Prostate gland (tissue), 2 donors: ENCODE measurements around the gene SSU72. TPM values are rescaled to one million over a fixed set of nuclear protein-coding genes. Genes with fewer than 3 reads are reported as not detected.
A peak's percentile ranks its signal among the peaks of the same experiment; 100 is the strongest.

Experiments used
- DNase-seq: peaks from one replicate; pipeline ENCODE4 v3.0.0-alpha.2; 2019; ENCODE audit warnings: low spot score
- H3K27ac ChIP-seq, 2 donors: fragments of 200-600 bp; sonication (generic); 2 replicates each; pipeline ENCODE4 v1.5.1; 2017 to 2019
- H3K27me3 ChIP-seq: fragments of 200-600 bp; sonication (generic); replicated peaks from 2 replicates; pipeline ENCODE4 v1.5.1; 2019; ENCODE audit not compliant: insufficient read depth
- H3K36me3 ChIP-seq, 2 donors: fragments of 200-600 bp; sonication (generic); 1 replicate in 1 of 2; 2 replicates in 1 of 2; pipeline versions ENCODE4 v1.5.1 to v1.8.1; 2017 to 2019
- H3K4me1 ChIP-seq: fragments of 200-600 bp; sonication (generic); replicated peaks from 2 replicates; pipeline ENCODE4 v1.5.1; 2019
- H3K4me3 ChIP-seq, 2 donors: fragments of 200-600 bp; sonication (generic); 2 replicates each; pipeline ENCODE4 v1.5.1; 2017 to 2019
- H3K9me3 ChIP-seq: fragments of 200-600 bp; sonication (generic); 2 replicates; pipeline ENCODE4 v1.5.1; 2017
- POLR2A ChIP-seq: fragments of 450-650 bp; IDR thresholded peaks from one replicate; pipeline ENCODE4 v1.6.1; 2016; ENCODE audit warnings: antibody characterized with exemption, mild to moderate bottlenecking
- POLR2AphosphoS5 ChIP-seq: sonication (generic); formaldehyde crosslinking; IDR thresholded peaks from one replicate; pipeline ENCODE4 v1.6.1; 2017; ENCODE audit warnings: antibody characterized with exemption
- WGBS: methylation state at CpG from one replicate; pipeline ENCODE4 v1.1.5; 2018; 5-methylcytosine and 5-hydroxymethylcytosine counted together
- intact Hi-C: fragments of 100-400 bp; cut with DNase I; formaldehyde crosslinking; loops from one replicate; pipeline ENCODE4 v1.14.2; 2022
- total RNA-seq, 2 donors: library from RNA; depleted of rRNA; stranded (reverse); fragments of >200 nt; gene quantifications; one replicate each; pipeline ENCODE4 v1.1.0, GENCODE V29; 2016
- TF ChIP-seq, protein P1 (sequence below), 4 experiments: fragments of 200-600 bp in 2 of 4; fragments of 450-650 bp in 2 of 4; sonication (generic) in 2 of 4; IDR thresholded peaks; 1 replicate in 3 of 4; 2 replicates in 1 of 4; pipeline ENCODE4 v1.5.1; 2016 to 2019; ENCODE audit warnings: antibody characterized with exemption in 4 of 4, mild to moderate bottlenecking in 2 of 4, moderate library complexity in 2 of 4

SSU72 gene
- total RNA-seq, 2 donors from 2014 or later: 173 to 203 TPM

DNA sequence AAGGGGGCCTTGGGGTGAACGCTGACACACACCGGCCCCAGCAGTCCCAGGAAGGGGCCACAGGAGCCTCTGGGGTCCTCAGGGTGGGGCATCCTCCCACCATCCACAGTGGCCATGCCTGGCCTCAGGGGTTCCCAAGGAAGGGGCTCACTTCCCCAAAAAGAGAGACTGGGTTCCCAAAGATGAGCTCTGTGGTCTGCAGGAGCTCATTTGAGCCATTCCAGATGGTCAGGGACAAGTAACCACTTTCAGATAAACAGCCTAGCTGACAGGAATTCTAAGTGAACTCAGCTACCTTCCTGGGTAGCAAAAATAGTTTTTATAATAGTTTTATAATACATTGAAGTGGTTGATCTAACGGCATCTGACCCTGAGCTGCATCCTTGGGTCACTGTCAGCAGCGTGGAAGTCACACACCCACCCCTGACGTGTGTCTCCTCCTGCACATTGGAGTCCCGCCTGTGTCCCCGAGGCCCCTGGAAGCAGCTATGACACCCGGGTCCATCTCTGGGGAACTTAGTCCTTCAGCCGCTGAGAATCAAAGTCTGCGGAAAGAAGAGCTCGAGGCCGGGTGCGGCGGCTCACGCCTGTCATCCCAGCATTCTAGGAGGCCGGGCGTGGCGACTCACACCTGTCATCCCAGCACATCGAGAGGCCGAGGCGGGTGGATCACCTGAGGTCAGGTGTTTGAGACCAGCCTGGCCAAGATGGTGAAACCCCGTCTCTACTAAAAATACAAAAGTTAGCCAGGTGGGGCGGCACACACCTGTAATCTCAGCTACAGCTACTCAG is 28.5 kb downstream of the SSU72 start:
- Histone ChIP-seq H3K36me3 (no peaks in the 10 kb centered on the region), H3K27me3 (no peaks in the 10 kb centered on the region), H3K27ac (no peak overlapping the region), H3K4me1 (no peaks in the 10 kb centered on the region), H3K4me3 (no peak overlapping the region), H3K9me3 (no peaks in the 10 kb centered on the region)
- WGBS: 89% methylated on average over 23 of the region's 23 CpGs
- no peak for DNase-seq
- TF ChIP-seq POLR2A (no peak), POLR2AphosphoS5 (no peak)
- TF ChIP-seq, protein P1, sequence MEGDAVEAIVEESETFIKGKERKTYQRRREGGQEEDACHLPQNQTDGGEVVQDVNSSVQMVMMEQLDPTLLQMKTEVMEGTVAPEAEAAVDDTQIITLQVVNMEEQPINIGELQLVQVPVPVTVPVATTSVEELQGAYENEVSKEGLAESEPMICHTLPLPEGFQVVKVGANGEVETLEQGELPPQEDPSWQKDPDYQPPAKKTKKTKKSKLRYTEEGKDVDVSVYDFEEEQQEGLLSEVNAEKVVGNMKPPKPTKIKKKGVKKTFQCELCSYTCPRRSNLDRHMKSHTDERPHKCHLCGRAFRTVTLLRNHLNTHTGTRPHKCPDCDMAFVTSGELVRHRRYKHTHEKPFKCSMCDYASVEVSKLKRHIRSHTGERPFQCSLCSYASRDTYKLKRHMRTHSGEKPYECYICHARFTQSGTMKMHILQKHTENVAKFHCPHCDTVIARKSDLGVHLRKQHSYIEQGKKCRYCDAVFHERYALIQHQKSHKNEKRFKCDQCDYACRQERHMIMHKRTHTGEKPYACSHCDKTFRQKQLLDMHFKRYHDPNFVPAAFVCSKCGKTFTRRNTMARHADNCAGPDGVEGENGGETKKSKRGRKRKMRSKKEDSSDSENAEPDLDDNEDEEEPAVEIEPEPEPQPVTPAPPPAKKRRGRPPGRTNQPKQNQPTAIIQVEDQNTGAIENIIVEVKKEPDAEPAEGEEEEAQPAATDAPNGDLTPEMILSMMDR (IDR thresholded peaks at IDR 0.05): no peak
- intact Hi-C loops: no loop called here

DNA sequence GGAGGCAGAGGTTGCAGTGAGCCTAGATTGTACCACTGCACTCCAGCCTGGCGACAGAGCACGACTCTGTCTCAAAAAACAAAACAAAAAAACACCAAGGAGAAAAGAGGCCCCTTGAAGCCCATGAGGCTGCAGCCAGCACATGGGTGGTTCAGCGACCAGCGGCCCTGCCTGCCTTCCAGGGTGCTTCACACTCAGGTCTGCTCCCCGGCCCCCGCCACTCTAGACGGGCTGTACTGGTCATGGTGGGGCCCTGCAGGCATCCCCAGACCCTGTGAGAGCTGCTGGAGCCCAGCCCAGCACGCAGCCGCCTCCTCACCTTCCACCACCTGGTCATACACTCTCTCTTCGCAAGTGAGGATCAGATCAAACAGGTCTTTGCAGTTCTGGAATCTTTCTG is 30.1 kb downstream of the SSU72 start:
- no peak for DNase-seq

DNA sequence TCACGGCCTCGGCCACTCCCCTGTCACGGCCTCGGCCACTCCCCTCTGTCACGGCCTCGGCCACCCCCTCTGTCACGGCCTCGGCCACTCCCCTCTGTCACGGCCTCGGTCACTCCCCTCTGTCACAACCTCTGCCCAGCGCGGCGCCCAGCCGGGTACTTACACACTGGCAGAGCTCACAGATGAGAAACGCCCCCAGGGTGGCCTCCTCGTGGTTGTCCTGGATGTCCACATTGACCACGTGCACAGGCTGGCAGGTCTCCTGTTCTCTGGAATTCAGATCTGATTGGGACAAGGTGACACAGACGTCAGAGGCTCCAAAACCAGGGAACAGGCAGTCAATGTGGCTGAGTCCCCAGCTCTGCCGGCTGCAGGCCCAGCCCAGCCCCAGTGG is 31.0 kb downstream of the SSU72 start:
- no peaks in the 10 kb centered on the region for H3K36me3 ChIP-seq
- no peaks in the 10 kb centered on the region for H3K9me3 ChIP-seq
- no peak overlapping the region for H3K27ac ChIP-seq
- H3K27me3 ChIP-seq: no peaks in the 10 kb centered on the region
- intact Hi-C loops: no loop called here
- H3K4me3 ChIP-seq: no peak overlapping the region
- DNase-seq: peak; percentile 51
- TF ChIP-seq POLR2AphosphoS5 (peak; percentile 45), POLR2A (no peak)
- TF ChIP-seq, protein P1 (IDR thresholded peaks at IDR 0.05): no peak
- WGBS: 63% methylated on average over 19 of the region's 19 CpGs
- peaks cover 4% of the 10 kb centered on the region for H3K4me1 ChIP-seq

More for the DNA sequence above, 30.1 kb downstream of the SSU72 start:
- no peaks in the 10 kb centered on the region for H3K36me3 ChIP-seq
- no peaks in the 10 kb centered on the region for H3K27me3 ChIP-seq
- intact Hi-C loops: no loop called here
- TF ChIP-seq POLR2AphosphoS5: no peak
- no peak for TF ChIP-seq POLR2A
- TF ChIP-seq, protein P1 (IDR thresholded peaks at IDR 0.05): no peak
- no peak overlapping the region for H3K27ac ChIP-seq
- WGBS: 88% methylated on average over 10 of the region's 10 CpGs
- no peaks in the 10 kb centered on the region for H3K4me1 ChIP-seq
- H3K9me3 ChIP-seq: no peaks in the 10 kb centered on the region
- H3K4me3 ChIP-seq: no peak overlapping the region

DNA sequence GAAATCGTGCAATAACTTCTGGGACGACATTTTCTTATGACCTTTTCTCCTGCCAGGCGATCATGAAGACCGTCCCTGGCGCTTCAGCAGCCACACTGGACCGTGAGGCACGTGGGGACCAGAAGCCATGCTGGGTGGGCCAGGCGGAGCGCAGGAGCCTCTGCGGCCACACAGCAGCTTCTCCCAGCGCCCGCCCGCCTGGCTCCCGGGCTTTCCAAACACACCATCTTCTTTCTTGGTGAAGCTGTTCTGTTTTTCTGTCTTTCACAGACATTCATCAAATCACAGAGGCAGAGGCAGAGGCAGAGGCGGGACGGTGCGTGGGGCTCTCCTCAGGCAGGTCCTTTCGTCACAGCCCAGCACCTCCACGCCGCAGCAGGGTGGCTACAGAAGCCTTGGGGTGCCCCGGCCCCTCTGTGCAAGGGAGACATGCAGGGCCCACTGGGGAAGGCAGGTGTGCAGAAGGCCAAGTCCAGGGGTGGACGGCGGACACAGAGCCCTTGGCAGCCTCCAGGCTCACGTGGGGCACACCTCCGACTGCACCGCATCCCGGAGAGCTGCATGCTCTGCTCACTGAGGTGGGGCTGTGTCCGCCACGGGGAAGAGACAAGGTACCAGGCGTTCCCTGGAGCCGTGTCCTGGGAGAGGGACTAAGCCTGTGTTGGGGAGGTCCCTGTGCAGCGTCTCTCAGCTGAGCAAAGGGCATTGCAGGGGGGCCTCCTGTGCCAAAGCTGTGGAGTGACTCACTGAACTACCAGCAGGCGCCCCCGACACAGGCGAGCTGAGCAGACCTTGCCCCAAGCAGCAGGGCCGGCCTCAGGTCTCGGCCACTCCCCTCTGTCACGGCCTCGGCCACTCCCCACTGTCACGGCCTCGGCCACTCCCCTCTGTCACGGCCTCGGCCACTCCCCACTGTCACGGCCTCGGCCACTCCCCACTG is 31.6 kb downstream of the SSU72 start:
- no peak for TF ChIP-seq POLR2A
- TF ChIP-seq POLR2AphosphoS5: no peak
- TF ChIP-seq, protein P1 (IDR thresholded peaks at IDR 0.05): no peak
- no peak overlapping the region for H3K27ac ChIP-seq
- WGBS: 87% methylated on average over 45 of the region's 45 CpGs
- H3K4me1 ChIP-seq: peaks cover 4% of the 10 kb centered on the region
- intact Hi-C loops: no loop called here
- H3K4me3 ChIP-seq: no peak overlapping the region
- H3K9me3 ChIP-seq: no peaks in the 10 kb centered on the region
- no peaks in the 10 kb centered on the region for H3K27me3 ChIP-seq
- H3K36me3 ChIP-seq: no peaks in the 10 kb centered on the region
- DNase-seq: no peak
